HEK293 (cell line): ENCODE results near the gene TRDMT1.

Experiments
- CTCF ChIA-PET: fragments of 350-600 bp; formaldehyde crosslinking; extraction: SDS; loops from one replicate; lab custom pipeline; 2021; ENCODE audit warnings: antibody characterized with exemption; lab: Yijun Ruan, JAX
- POLR2A ChIA-PET: fragments of 300-600 bp; formaldehyde crosslinking; extraction: SDS; loops from one replicate; lab custom pipeline; 2020; ENCODE audit warnings: antibody characterized with exemption, inconsistent platforms; lab: Yijun Ruan, JAX
- H3K27ac ChIP-seq: fragments of 200-500 bp; sonication (Bioruptor generic); 2 replicates; pipeline ENCODE4 v1.5.1; 2014; ENCODE audit warnings: low read depth, low read length, control low read depth, inconsistent platforms; ENCODE audit errors: extremely low read depth
- H3K36me3 ChIP-seq, 2 experiments: fragments of 200-500 bp in 1 of 2; sonication (Bioruptor generic) in 1 of 2; 1 replicate in 1 of 2; 2 replicates in 1 of 2; pipeline ENCODE4 v1.5.1; 2014 to 2017; ENCODE audit warnings: inconsistent platforms in 2 of 2, low read length in 2 of 2; ENCODE audit not compliant: control insufficient read depth in 2 of 2, insufficient read depth in 1 of 2
- H3K4me1 ChIP-seq: fragments of 200-500 bp; sonication (Bioruptor generic); 2 replicates; pipeline ENCODE4 v1.5.1; 2014; ENCODE audit warnings: mild to moderate bottlenecking, low read length, inconsistent platforms; ENCODE audit not compliant: control insufficient read depth, insufficient read depth
- H3K4me3 ChIP-seq: 2 replicates; pipeline ENCODE4 v1.5.1; 2011; ENCODE audit warnings: low read depth, mild to moderate bottlenecking, control low read depth, low read length, moderate library complexity
- H3K9me3 ChIP-seq: fragments of 200-500 bp; sonication (Bioruptor generic); 2 replicates; pipeline ENCODE4 v1.5.1; 2014; ENCODE audit warnings: low read depth, low read length, inconsistent platforms; ENCODE audit not compliant: control insufficient read depth, insufficient read depth
- GLI4 ChIP-seq: fragments of 450-650 bp; formaldehyde crosslinking; IDR thresholded peaks from 2 replicates; pipeline ENCODE4 v1.5.1; 2016; ENCODE audit warnings: missing biosample characterization, missing genetic modification characterization
- GLIS2 ChIP-seq: fragments of 450-650 bp; formaldehyde crosslinking; IDR thresholded peaks from 2 replicates; pipeline ENCODE4 v1.5.1; 2016; ENCODE audit warnings: missing biosample characterization, missing genetic modification characterization
- KLF16 ChIP-seq: fragments of 450-650 bp; formaldehyde crosslinking; IDR thresholded peaks from 2 replicates; pipeline ENCODE4 v1.5.1; 2017; ENCODE audit warnings: missing biosample characterization, missing genetic modification characterization
- SP2 ChIP-seq: fragments of 450-650 bp; formaldehyde crosslinking; IDR thresholded peaks from 2 replicates; pipeline ENCODE4 v1.5.1; 2016; ENCODE audit warnings: missing biosample characterization, missing genetic modification characterization
- WT1 ChIP-seq: fragments of 450-650 bp; formaldehyde crosslinking; IDR thresholded peaks from 2 replicates; pipeline ENCODE4 v1.5.1; 2016; ENCODE audit warnings: missing biosample characterization, missing genetic modification characterization
- ZBTB48 ChIP-seq: fragments of 450-650 bp; formaldehyde crosslinking; IDR thresholded peaks from 2 replicates; pipeline ENCODE4 v1.5.1; 2016; ENCODE audit warnings: missing biosample characterization, missing genetic modification characterization
- ZFP3 ChIP-seq: fragments of 450-650 bp; formaldehyde crosslinking; IDR thresholded peaks from 2 replicates; pipeline ENCODE4 v1.5.1; 2016; ENCODE audit warnings: low read depth, missing biosample characterization, missing genetic modification characterization
- ZFP69B ChIP-seq: fragments of 450-650 bp; formaldehyde crosslinking; IDR thresholded peaks from 2 replicates; pipeline ENCODE4 v1.5.1; 2016; ENCODE audit warnings: missing biosample characterization, missing genetic modification characterization
- ZNF10 ChIP-seq: fragments of 450-650 bp; formaldehyde crosslinking; IDR thresholded peaks from 2 replicates; pipeline ENCODE4 v1.5.1; 2017; ENCODE audit warnings: missing biosample characterization, missing genetic modification characterization
- ZNF112 ChIP-seq: fragments of 450-650 bp; formaldehyde crosslinking; IDR thresholded peaks from 2 replicates; pipeline ENCODE4 v1.5.0; 2017; ENCODE audit warnings: missing biosample characterization, missing genetic modification characterization
- ZNF157 ChIP-seq: fragments of 450-650 bp; formaldehyde crosslinking; IDR thresholded peaks from 2 replicates; pipeline ENCODE4 v1.5.1; 2016; ENCODE audit warnings: missing biosample characterization, missing genetic modification characterization
- ZNF19 ChIP-seq: fragments of 450-650 bp; formaldehyde crosslinking; IDR thresholded peaks from 2 replicates; pipeline ENCODE4; 2016; ENCODE audit warnings: missing biosample characterization, missing genetic modification characterization, low read depth
- ZNF211 ChIP-seq: fragments of 450-650 bp; formaldehyde crosslinking; IDR thresholded peaks from 2 replicates; pipeline ENCODE4 v1.5.1; 2016; ENCODE audit warnings: low read depth, missing biosample characterization, missing genetic modification characterization
- ZNF248 ChIP-seq: fragments of 450-650 bp; formaldehyde crosslinking; IDR thresholded peaks from 2 replicates; pipeline ENCODE4 v1.5.1; 2017; ENCODE audit warnings: missing biosample characterization, missing genetic modification characterization
- ZNF280C ChIP-seq: fragments of 450-650 bp; formaldehyde crosslinking; IDR thresholded peaks from 2 replicates; pipeline ENCODE4 v1.5.1; 2016; ENCODE audit warnings: missing biosample characterization, missing genetic modification characterization
- ZNF324 ChIP-seq: fragments of 450-650 bp; formaldehyde crosslinking; IDR thresholded peaks from 2 replicates; pipeline ENCODE4 v1.5.1; 2016; ENCODE audit warnings: missing biosample characterization, missing genetic modification characterization
- ZNF37A ChIP-seq: fragments of 450-650 bp; IDR thresholded peaks from 2 replicates; pipeline ENCODE4 v1.5.1; 2018; ENCODE audit warnings: missing biosample characterization, missing genetic modification characterization
- ZNF473 ChIP-seq: fragments of 450-650 bp; formaldehyde crosslinking; IDR thresholded peaks from 2 replicates; pipeline ENCODE4 v1.5.1; 2017; ENCODE audit warnings: missing biosample characterization, missing genetic modification characterization
- ZNF555 ChIP-seq: fragments of 450-650 bp; formaldehyde crosslinking; conservative IDR thresholded peaks from 2 replicates; pipeline ENCODE4 v1.5.1; 2017; ENCODE audit warnings: missing biosample characterization, mild to moderate bottlenecking, missing genetic modification characterization, inconsistent platforms
- ZNF639 ChIP-seq: fragments of 450-650 bp; formaldehyde crosslinking; IDR thresholded peaks from 2 replicates; pipeline ENCODE4 v1.5.1; 2016; ENCODE audit warnings: missing biosample characterization, missing genetic modification characterization
- ZNF843 ChIP-seq: fragments of 450-650 bp; formaldehyde crosslinking; IDR thresholded peaks from 2 replicates; pipeline ENCODE4 v1.5.1; 2016; ENCODE audit warnings: missing biosample characterization, missing genetic modification characterization
- ZSCAN18 ChIP-seq: fragments of 450-650 bp; formaldehyde crosslinking; IDR thresholded peaks from 2 replicates; pipeline ENCODE4 v1.5.1; 2016; ENCODE audit warnings: missing biosample characterization, missing genetic modification characterization
- ZSCAN23 ChIP-seq: fragments of 450-650 bp; formaldehyde crosslinking; IDR thresholded peaks from 2 replicates; pipeline ENCODE4 v1.5.1; 2016; ENCODE audit warnings: missing biosample characterization, missing genetic modification characterization
- ZXDB ChIP-seq: fragments of 450-650 bp; formaldehyde crosslinking; IDR thresholded peaks from 2 replicates; pipeline ENCODE4 v1.5.1; 2016; ENCODE audit warnings: missing biosample characterization, missing genetic modification characterization
- TF ChIP-seq, protein P1 (sequence below): fragments of 450-650 bp; formaldehyde crosslinking; IDR thresholded peaks from 2 replicates; pipeline ENCODE4 v1.5.1; 2016; ENCODE audit warnings: missing biosample characterization, missing genetic modification characterization, low read depth
- TF ChIP-seq, protein P2 (sequence below): fragments of 450-650 bp; formaldehyde crosslinking; IDR thresholded peaks from 2 replicates; pipeline ENCODE4 v1.5.1; 2017; ENCODE audit warnings: missing biosample characterization, missing genetic modification characterization

TRDMT1 gene

DNA sequence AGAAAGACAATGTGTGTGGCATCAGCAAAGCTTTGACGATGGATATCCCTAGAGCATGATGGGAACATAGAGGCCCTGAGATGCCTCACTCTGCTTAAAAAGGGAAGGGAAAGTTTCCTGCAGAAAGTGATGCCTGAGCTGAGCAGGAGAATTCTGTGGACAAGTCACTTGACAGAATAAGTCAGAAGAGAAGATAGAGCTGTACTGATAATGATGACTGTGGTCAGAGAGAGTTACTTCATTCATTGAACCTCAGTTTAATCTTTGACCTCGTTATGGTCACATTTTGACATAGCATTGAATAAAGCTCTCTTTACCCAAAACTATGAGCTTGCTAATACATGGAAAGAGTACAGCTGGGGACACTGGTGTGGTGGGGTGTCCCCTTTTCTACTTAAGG is 79.4 kb downstream of the TRDMT1 start:
- H3K4me1 ChIP-seq: peaks cover 16% of the 10 kb centered on the region
- no peaks in the 10 kb centered on the region for H3K36me3 ChIP-seq
- H3K4me3 ChIP-seq: no peak overlapping the region
- H3K9me3 ChIP-seq: no peaks in the 10 kb centered on the region
- CTCF ChIA-PET: interaction anchor here (0.6 to 1.5 kb wide), 5 partner anchors 13 to 351 kb away, joined by 3 to 10 read pairs (median 3); no protein-coding TSS in a partner anchor
- TF ChIP-seq ZNF280C: no peak
- no peak for TF ChIP-seq WT1 (tag by site-specific recombination)
- TF ChIP-seq ZNF639 (tag by site-specific recombination): no peak
- no peak for TF ChIP-seq ZNF555 (tag by site-specific recombination)
- no peak for TF ChIP-seq ZFP3
- no peak for TF ChIP-seq ZNF248 (tag by site-specific recombination)
- TF ChIP-seq, protein P1, sequence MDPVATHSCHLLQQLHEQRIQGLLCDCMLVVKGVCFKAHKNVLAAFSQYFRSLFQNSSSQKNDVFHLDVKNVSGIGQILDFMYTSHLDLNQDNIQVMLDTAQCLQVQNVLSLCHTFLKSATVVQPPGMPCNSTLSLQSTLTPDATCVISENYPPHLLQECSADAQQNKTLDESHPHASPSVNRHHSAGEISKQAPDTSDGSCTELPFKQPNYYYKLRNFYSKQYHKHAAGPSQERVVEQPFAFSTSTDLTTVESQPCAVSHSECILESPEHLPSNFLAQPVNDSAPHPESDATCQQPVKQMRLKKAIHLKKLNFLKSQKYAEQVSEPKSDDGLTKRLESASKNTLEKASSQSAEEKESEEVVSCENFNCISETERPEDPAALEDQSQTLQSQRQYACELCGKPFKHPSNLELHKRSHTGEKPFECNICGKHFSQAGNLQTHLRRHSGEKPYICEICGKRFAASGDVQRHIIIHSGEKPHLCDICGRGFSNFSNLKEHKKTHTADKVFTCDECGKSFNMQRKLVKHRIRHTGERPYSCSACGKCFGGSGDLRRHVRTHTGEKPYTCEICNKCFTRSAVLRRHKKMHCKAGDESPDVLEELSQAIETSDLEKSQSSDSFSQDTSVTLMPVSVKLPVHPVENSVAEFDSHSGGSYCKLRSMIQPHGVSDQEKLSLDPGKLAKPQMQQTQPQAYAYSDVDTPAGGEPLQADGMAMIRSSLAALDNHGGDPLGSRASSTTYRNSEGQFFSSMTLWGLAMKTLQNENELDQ: no peak
- POLR2A ChIA-PET: interaction anchor here (0.7 to 1.3 kb wide), 2 partner anchors 59 to 107 kb away, joined by 3 to 9 read pairs; no protein-coding TSS in a partner anchor
- H3K27ac ChIP-seq: no peak overlapping the region

GRCh38 chr10:17120694-17121093 is 80.8 kb downstream of the TRDMT1 start:
- TF ChIP-seq ZNF473 (tag by site-specific recombination) (no peak), ZNF157 (no peak), ZNF19 (tag by site-specific recombination) (no peak), ZFP3 (no peak)
- Histone ChIP-seq H3K27ac (no peak overlapping the region), H3K4me1 (peaks cover 21% of the 10 kb centered on the region), H3K4me3 (no peak overlapping the region), H3K36me3 (no peaks in the 10 kb centered on the region), H3K9me3 (no peaks in the 10 kb centered on the region)
- ChIA-PET POLR2A (no interaction called here), CTCF (interaction anchor here (1.0 kb wide), 1 partner anchor 138 kb away, joined by 3 read pairs; no protein-coding TSS in a partner anchor)

DNA sequence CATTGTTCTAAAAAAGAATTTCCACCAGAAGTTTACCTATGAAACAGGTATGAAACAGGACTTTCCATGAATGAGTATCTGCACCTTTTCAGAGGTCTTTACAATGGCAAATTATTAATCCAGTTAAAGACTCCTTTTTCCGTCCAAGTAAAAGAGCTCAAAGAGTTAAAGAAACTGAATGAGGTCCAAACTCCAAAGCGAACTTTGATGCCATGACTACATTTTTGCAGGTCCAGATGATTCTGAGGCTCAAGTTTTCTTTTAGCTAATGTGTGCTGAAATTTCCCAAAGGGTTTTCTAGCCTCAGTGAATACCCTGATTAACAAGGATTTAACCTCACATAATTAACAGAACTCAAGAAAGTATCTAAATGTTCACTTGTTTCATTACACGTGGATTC is 81.6 kb downstream of the TRDMT1 start:
- Histone ChIP-seq H3K9me3 (no peaks in the 10 kb centered on the region), H3K4me3 (no peak overlapping the region), H3K27ac (no peak overlapping the region), H3K36me3 (no peaks in the 10 kb centered on the region), H3K4me1 (peaks cover 21% of the 10 kb centered on the region)
- CTCF ChIA-PET: interaction anchor here (0.6 to 1.0 kb wide), 2 partner anchors 112 to 139 kb away, joined by 3 read pairs; no protein-coding TSS in a partner anchor
- POLR2A ChIA-PET: no interaction called here
- TF ChIP-seq GLI4 (tag by site-specific recombination) (no peak), ZSCAN23 (tag by site-specific recombination) (no peak), ZNF10 (tag by site-specific recombination) (no peak), KLF16 (tag by site-specific recombination) (no peak), GLIS2 (tag by site-specific recombination) (no peak), ZBTB48 (tag by site-specific recombination) (no peak), ZNF211 (no peak), SP2 (tag by site-specific recombination) (no peak), ZXDB (tag by site-specific recombination) (no peak), ZSCAN18 (tag by site-specific recombination) (no peak), ZNF112 (tag by site-specific recombination) (no peak), ZFP69B (tag by site-specific recombination) (no peak), ZNF843 (no peak), ZNF324 (tag by site-specific recombination) (no peak), ZNF37A (tag by site-specific recombination) (no peak)
- TF ChIP-seq, protein P2, sequence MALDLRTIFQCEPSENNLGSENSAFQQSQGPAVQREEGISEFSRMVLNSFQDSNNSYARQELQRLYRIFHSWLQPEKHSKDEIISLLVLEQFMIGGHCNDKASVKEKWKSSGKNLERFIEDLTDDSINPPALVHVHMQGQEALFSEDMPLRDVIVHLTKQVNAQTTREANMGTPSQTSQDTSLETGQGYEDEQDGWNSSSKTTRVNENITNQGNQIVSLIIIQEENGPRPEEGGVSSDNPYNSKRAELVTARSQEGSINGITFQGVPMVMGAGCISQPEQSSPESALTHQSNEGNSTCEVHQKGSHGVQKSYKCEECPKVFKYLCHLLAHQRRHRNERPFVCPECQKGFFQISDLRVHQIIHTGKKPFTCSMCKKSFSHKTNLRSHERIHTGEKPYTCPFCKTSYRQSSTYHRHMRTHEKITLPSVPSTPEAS: no peak
